Body of pancreas (tissue), 4 donors: ENCODE measurements around the gene KIAA1549. TPM values are rescaled to one million over a fixed set of nuclear protein-coding genes. Genes with fewer than 3 reads are reported as not detected.

Experiments used
- ATAC-seq: fragments of 150-250 bp; one replicate; pipeline ENCODE4 v1.9.1; 2016
- DNase-seq, 4 donors: peaks; one replicate each; pipeline ENCODE4 v3.0.0-alpha.2; 2019
- H3K27ac ChIP-seq, 4 donors: fragments of 200-600 bp; sonication (generic); 1 replicate in 3 of 4; 2 replicates in 1 of 4; pipeline versions ENCODE4 v1.5.1 to v1.6.1; 2016 to 2019; ENCODE audit warnings: mild to moderate bottlenecking in 1 of 4, mixed read lengths in 1 of 4, moderate library complexity in 1 of 4
- H3K27me3 ChIP-seq, 2 donors: fragments of 200-600 bp; sonication (generic); one replicate each; pipeline ENCODE4 v1.6.0; 2016; ENCODE audit warnings: mild to moderate bottlenecking in 1 of 2
- H3K36me3 ChIP-seq, 2 donors: fragments of 200-600 bp; sonication (generic); replicated peaks in 1 of 2; 2 replicates each; pipeline ENCODE4 v1.5.1; 2016; ENCODE audit warnings: low read depth in 2 of 2; ENCODE audit not compliant: insufficient read depth in 1 of 2
- H3K4me1 ChIP-seq: fragments of 200-600 bp; sonication (generic); one replicate; pipeline ENCODE4 v1.6.0; 2016
- H3K4me3 ChIP-seq, 2 donors: fragments of 200-600 bp; sonication (generic); 1 replicate in 1 of 2; 2 replicates in 1 of 2; pipeline ENCODE4 v1.5.1; 2016 to 2019
- H3K9me3 ChIP-seq, 3 donors: fragments of 200-600 bp; sonication (generic); 1 replicate in 2 of 3; 2 replicates in 1 of 3; pipeline ENCODE4 v1.5.1; 2016
- CTCF ChIP-seq, 7 experiments: fragments of 450-650 bp in 4 of 7; fragments of 200-600 bp in 3 of 7; sonication (generic) in 3 of 7; IDR thresholded peaks; one replicate each; pipeline ENCODE4 v1.5.1; 2016 to 2019; ENCODE audit warnings: antibody characterized with exemption in 7 of 7
- POLR2A ChIP-seq, 3 donors: fragments of 450-650 bp; IDR thresholded peaks; one replicate each; pipeline ENCODE4 v1.6.1; 2016; ENCODE audit warnings: antibody characterized with exemption in 3 of 3, mild to moderate bottlenecking in 2 of 3
- WGBS, 2 donors: methylation state at CpG; one replicate each; pipeline ENCODE4 v1.1.5; 2017; 5-methylcytosine and 5-hydroxymethylcytosine counted together
- intact Hi-C: fragments of 100-400 bp; cut with DNase I; formaldehyde crosslinking; loops from one replicate; pipeline ENCODE4 v1.15.1; 2023
- total RNA-seq, 2 donors: library from RNA; depleted of rRNA; stranded (reverse); fragments of >200 nt; gene quantifications; one replicate each; pipeline ENCODE4 v1.1.0, GENCODE V29; 2016

KIAA1549 gene
- total RNA-seq, 2 donors from 2014 or later: 5.3 to 6.0 TPM

- Histone ChIP-seq H3K4me1 (no peaks in the 10 kb centered on the region), H3K27ac (no peak overlapping the region), H3K4me3 (no peak overlapping the region), H3K27me3 (no peaks in the 10 kb centered on the region), H3K9me3 (no peaks in the 10 kb centered on the region), H3K36me3 (peaks cover 0 to 20% of the 10 kb centered on the region in 2 donors)
- intact Hi-C loops: no loop called here
- no peak for ATAC-seq
- 95% methylated on average over 21 of the region's 21 CpGs for WGBS, 2 donors
- TF ChIP-seq POLR2A (IDR thresholded peaks at IDR 0.05) (no peak), CTCF (IDR thresholded peaks at IDR 0.05) (no peak)
- no peak for DNase-seq
These were observed 110.0 kb downstream of the KIAA1549 start for GRCh38 chr7:138871065-138871813.

- Histone ChIP-seq H3K27ac (no peak overlapping the region), H3K36me3 (peaks cover 0 to 20% of the 10 kb centered on the region in 2 donors), H3K4me3 (no peak overlapping the region), H3K27me3 (no peaks in the 10 kb centered on the region), H3K9me3 (no peaks in the 10 kb centered on the region), H3K4me1 (no peaks in the 10 kb centered on the region)
- WGBS, 2 donors: 97% methylated on average over 22 to 30 of the region's 30 CpGs
- ATAC-seq: no peak
- no peak for DNase-seq
- TF ChIP-seq CTCF (IDR thresholded peaks at IDR 0.05): no peak
- no peak for TF ChIP-seq POLR2A (IDR thresholded peaks at IDR 0.05)
- intact Hi-C loops: no loop called here
These were observed 111.8 kb downstream of the KIAA1549 start for GRCh38 chr7:138869353-138869752.

- ATAC-seq (no peak), DNase-seq (no peak)
- H3K9me3 ChIP-seq: no peaks in the 10 kb centered on the region
- intact Hi-C loops: no loop called here
- no peaks in the 10 kb centered on the region for H3K27me3 ChIP-seq
- TF ChIP-seq CTCF (IDR thresholded peaks at IDR 0.05): no peak
- no peak for TF ChIP-seq POLR2A (IDR thresholded peaks at IDR 0.05)
- H3K4me3 ChIP-seq: no peak overlapping the region
- WGBS, 2 donors: 89 to 93% methylated on average over 14 of the region's 14 CpGs
- H3K36me3 ChIP-seq: peaks cover 0 to 20% of the 10 kb centered on the region in 2 donors
- no peak overlapping the region for H3K27ac ChIP-seq
- no peaks in the 10 kb centered on the region for H3K4me1 ChIP-seq
These were observed 112.5 kb downstream of the KIAA1549 start for GRCh38 chr7:138868711-138869110.

- 94% methylated on average over 11 to 19 of the region's 19 CpGs for WGBS, 2 donors
- no peak for DNase-seq
These were observed 113.4 kb downstream of the KIAA1549 start for GRCh38 chr7:138867744-138868143.

More at GRCh38 chr7:138867744-138868143, 113.4 kb downstream of the KIAA1549 start:
- intact Hi-C loops: no loop called here
- TF ChIP-seq CTCF (IDR thresholded peaks at IDR 0.05) (no peak), POLR2A (IDR thresholded peaks at IDR 0.05) (no peak)
- H3K36me3 ChIP-seq: peaks cover 0 to 20% of the 10 kb centered on the region in 2 donors
- no peak for ATAC-seq
- no peaks in the 10 kb centered on the region for H3K4me1 ChIP-seq
- no peaks in the 10 kb centered on the region for H3K9me3 ChIP-seq
- no peak overlapping the region for H3K27ac ChIP-seq
- no peaks in the 10 kb centered on the region for H3K27me3 ChIP-seq
- no peak overlapping the region for H3K4me3 ChIP-seq
